ENCODE results near the gene TLR9. TPM values are rescaled to one million over a fixed set of nuclear protein-coding genes. Genes with fewer than 3 reads are reported as not detected.

The TLR9 gene
- total RNA-seq, 1 donor from 2014 or later, result not detected

GRCh38 chr3:52177701-52178042 lies 47.8 kb downstream of the TLR9 start:
- FAIRE-seq (no peak), DNase-seq (ENCODE audit: low spot score in 2 of 2) (no peak)

GRCh38 chr3:52176951-52177700 lies 48.3 kb downstream of the TLR9 start:
- DNase-seq (ENCODE audit: low spot score in 2 of 2) (no peak), FAIRE-seq (no peak)

- FAIRE-seq (no peak), DNase-seq (ENCODE audit: low spot score in 2 of 2) (no peak)
Observed at GRCh38 chr3:52176180-52176752, 49.2 kb downstream of the TLR9 start.

GRCh38 chr3:52175416-52176179 lies 49.8 kb downstream of the TLR9 start:
- DNase-seq (ENCODE audit: low spot score in 2 of 2), result no peak
- no peak for FAIRE-seq

GRCh38 chr3:52174896-52175295 lies 50.5 kb downstream of the TLR9 start:
- DNase-seq (ENCODE audit: low spot score in 2 of 2) (no peak), FAIRE-seq (no peak)

- FAIRE-seq (no peak), DNase-seq (ENCODE audit: low spot score in 2 of 2) (no peak)
Observed at GRCh38 chr3:52173101-52173500, 52.3 kb downstream of the TLR9 start.

- no peak for FAIRE-seq
- DNase-seq (ENCODE audit: low spot score in 2 of 2), result no peak
Observed at GRCh38 chr3:52172262-52172757, 53.1 kb downstream of the TLR9 start.

DNA sequence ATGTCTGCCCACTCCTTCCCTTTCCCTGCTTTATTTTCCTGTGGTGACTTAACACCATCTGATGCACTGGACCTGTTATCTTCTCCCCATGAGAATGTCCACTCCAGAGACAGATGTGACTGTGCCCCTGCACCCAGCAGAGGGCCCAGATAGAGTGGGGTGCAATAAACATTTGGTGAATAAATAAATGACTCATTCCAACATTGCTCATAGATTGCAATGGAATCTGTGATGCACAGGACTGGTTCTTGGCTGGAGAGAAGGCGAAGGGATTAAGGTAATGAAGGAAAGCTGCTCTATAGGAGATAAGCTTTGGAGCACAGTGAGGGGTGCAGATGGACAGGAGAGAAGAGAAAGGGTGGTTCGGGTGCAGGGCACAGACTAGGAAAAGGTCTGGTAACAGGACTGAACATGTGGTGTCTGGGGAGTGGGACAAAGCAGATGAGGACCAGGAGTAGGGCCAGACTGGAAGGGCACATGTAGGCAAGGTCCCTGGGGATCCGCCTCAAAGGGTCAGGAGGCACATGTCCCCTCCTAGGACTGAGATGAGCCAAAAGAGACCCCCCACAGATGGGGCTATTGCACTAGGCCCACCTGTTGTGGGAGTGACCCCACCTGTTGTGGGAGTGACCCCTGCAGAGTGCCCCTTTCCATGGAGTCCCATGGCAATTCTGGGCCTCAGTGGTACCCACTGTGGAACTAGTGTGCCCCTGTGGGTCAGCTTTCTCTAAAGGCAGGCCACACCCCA lies 53.8 kb downstream of the TLR9 start:
- DNase-seq (ENCODE audit: low spot score in 2 of 2), result no peak
- FAIRE-seq, result no peak

Small RNA genes lying within 50 kb of the gene (small RNA-seq; reads per million reads assigned to genes)
- gene MIRLET7G, result 3,693 reads per million, percentile 100 among the genes with 10 or more reads in this experiment

Other genes starting within 250 kb of the TLR9 start
- gene ACY1, start 242.1 kb downstream of the TLR9 start, total RNA-seq, result 3.3 TPM
- 852 TPM for gene RPL29, start 229.8 kb downstream of the TLR9 start, total RNA-seq
- 8.6 TPM for gene DUSP7, start 169.1 kb downstream of the TLR9 start, total RNA-seq
- 2.4 TPM for gene POC1A, start 71.2 kb downstream of the TLR9 start, total RNA-seq
- gene ALAS1, start 27.5 kb downstream of the TLR9 start, total RNA-seq, result 51.4 TPM
- gene TWF2, start 13.5 kb upstream of the TLR9 start, total RNA-seq, result 24.5 TPM
- 6.9 TPM for gene PPM1M, start 20.1 kb upstream of the TLR9 start, total RNA-seq
- gene WDR82, start 53.0 kb upstream of the TLR9 start, total RNA-seq, result 151 TPM
- gene GLYCTK, start 62.2 kb upstream of the TLR9 start, total RNA-seq, result 2.0 TPM
- 1.2 TPM for gene DNAH1, start 90.7 kb upstream of the TLR9 start, total RNA-seq
- 115 TPM for gene BAP1, start 184.4 kb upstream of the TLR9 start, total RNA-seq
- 7.3 TPM for gene PHF7, start 185.0 kb upstream of the TLR9 start, total RNA-seq
- 4.1 TPM for gene SEMA3G, start 219.5 kb upstream of the TLR9 start, total RNA-seq
- gene TNNC1, start 228.4 kb upstream of the TLR9 start, total RNA-seq, result 0.41 TPM
- 58.7 TPM for gene NISCH, start 230.0 kb upstream of the TLR9 start, total RNA-seq

All from frontal cortex (tissue), 4 donors.